Fibroblast of mammary gland (primary cell): ENCODE measurements around the gene CDKN2B-AS1.

ENCODE experiments used
- DNase-seq: peaks from one replicate; pipeline ENCODE4 v3.0.0-alpha.2; 2010; ENCODE audit warnings: low read depth
- H3K4me3 ChIP-seq: 2 replicates; pipeline ENCODE4 v1.5.1; 2011; ENCODE audit warnings: low read depth, mild to moderate bottlenecking, low read length, moderate library complexity; ENCODE audit not compliant: control insufficient read depth
- TF ChIP-seq, protein P1 (sequence below): conservative IDR thresholded peaks from 2 replicates; pipeline ENCODE4 v1.5.1; 2011; ENCODE audit warnings: low read depth, low read length, inconsistent platforms; ENCODE audit not compliant: control insufficient read depth, insufficient read depth

The CDKN2B-AS1 gene

DNA sequence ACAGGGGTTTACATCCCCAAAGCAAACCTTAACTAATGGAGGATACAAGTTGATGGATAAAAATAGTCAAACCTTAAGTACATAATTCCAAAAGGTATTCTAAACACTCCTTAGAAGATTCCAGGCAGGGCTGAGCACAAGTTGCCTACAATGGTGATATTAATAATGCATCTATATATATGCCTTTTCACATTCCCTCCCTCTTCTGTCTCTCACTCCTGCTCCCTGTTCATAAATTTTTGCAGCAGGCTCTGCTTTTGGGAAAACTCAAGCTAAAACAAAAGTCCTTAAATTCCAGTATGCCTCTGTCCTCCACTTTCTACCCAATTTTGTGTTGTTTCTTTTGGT lies 153.9 kb downstream of the CDKN2B-AS1 start:
- TF ChIP-seq, protein P1, sequence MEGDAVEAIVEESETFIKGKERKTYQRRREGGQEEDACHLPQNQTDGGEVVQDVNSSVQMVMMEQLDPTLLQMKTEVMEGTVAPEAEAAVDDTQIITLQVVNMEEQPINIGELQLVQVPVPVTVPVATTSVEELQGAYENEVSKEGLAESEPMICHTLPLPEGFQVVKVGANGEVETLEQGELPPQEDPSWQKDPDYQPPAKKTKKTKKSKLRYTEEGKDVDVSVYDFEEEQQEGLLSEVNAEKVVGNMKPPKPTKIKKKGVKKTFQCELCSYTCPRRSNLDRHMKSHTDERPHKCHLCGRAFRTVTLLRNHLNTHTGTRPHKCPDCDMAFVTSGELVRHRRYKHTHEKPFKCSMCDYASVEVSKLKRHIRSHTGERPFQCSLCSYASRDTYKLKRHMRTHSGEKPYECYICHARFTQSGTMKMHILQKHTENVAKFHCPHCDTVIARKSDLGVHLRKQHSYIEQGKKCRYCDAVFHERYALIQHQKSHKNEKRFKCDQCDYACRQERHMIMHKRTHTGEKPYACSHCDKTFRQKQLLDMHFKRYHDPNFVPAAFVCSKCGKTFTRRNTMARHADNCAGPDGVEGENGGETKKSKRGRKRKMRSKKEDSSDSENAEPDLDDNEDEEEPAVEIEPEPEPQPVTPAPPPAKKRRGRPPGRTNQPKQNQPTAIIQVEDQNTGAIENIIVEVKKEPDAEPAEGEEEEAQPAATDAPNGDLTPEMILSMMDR, result no peak
- no peak for DNase-seq
- H3K4me3 ChIP-seq, result no peak overlapping the region

DNA sequence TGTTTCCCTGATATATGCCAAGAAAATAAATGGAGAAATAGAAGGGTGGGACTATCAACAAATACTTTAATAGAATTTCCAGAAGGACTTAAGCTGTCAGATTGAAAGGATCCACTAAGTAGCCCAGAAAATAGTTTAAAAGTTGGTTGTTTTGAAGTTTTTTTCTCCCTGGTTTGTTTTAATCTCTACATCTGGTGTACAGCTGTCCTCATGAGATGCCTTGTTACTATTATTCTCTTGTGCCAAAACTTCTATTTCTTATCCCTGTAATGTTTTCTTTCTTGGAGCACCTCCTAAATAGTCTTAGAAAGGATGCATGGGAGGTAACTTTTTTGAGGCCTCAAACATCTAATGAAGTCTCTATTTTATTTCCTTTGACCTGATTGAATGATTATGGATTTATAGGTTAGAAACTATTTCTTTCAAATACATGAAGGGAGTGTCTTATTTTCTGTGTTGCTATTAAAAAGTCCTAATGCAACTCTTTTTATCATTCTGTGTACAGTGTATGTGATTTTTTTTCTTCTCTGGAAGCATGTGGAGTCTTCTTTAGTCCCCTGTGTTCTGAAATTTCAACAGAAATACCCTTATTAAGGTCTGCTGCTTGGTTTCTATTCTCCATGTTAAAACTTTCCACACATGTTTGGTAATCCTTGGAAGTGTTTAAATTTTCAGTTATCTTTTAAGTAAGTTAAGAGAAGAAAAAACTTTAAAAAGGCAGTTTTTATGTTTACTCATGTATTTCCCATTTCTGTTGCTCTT lies 154.5 kb downstream of the CDKN2B-AS1 start:
- TF ChIP-seq, protein P1, result no peak
- DNase-seq, result peak; percentile 82
- H3K4me3 ChIP-seq, result no peak overlapping the region

DNA sequence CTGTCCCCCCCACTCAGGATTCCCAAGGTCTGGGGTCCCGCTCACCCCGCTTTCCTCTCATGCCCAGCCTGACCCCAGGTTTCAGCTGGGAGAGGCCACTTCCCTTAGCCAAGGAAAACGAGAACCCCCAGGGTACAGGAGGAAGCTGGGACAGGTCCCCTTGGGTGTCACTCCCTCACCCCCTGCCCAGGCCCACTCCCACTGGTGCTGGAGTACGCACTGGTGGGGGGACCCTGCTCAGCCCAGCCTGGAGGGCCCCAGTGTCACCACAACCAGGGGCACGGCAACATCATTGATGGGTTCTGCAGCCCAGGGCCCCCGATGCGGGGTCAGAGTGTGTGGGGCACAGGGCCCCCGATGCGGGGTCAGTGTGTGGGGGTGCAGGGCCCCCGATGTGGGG lies 159.5 kb downstream of the CDKN2B-AS1 start:
- no peak for DNase-seq
- no peak overlapping the region for H3K4me3 ChIP-seq
- TF ChIP-seq, protein P1, result no peak

DNA sequence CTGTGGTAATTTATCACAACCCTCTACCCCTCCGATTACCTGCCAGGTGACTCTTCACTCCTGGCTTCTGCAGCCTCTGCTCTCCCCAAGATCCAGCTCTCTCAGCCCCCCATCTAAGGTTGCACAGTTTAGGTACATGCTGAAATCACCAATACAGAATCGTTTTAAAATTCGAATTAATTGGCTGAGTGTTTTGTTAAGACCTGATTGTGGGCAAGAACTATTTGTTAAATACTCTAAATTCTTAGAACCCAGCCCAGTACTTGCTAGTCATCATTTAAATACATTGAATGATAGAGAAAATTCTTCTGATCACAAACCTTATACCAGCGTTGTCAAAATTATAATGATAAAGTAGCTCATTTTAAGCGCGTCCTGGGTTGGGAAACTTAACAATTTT lies 162.0 kb downstream of the CDKN2B-AS1 start:
- no peak overlapping the region for H3K4me3 ChIP-seq
- no peak for DNase-seq
- TF ChIP-seq, protein P1, result no peak

DNA sequence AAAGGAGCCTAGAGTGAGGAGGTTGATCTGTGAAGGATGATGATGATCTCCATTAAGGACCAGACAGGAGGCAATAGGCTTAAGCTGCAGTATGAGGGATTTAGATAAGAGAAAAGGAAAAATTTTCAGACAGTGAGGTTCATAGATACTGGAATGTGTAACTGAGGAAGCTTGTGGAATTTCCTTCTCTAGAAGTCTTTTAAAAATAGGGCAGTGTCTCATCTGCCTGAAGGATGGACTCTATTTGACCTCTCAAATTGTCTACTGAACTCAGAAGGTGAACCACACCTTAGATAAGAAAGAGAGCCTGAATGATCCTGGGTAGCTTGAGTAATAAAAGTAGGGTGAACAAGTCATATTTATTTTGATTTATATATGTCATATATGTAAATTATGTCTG lies 162.7 kb downstream of the CDKN2B-AS1 start:
- DNase-seq, result no peak
- TF ChIP-seq, protein P1, result no peak

DNA sequence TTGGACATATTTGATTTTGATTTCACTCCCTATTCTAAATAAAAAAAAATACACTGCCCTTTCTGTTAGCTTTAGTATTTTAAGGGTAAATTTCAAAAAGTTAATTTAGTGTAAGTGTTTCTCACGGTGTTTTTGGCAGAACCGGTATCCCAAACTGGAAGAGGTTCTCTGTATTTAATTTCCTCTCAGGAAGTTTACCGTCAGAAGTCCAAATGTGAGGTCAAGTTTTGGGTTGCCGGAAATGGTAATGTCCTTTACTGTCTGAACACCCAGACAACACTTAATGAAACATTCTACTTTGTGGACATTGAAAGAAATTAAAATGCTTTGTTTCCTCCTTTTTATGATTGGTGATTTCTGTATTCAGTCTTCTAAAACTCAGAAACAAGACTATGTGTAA lies 163.2 kb downstream of the CDKN2B-AS1 start:
- H3K4me3 ChIP-seq, result no peak overlapping the region
- TF ChIP-seq, protein P1, result no peak
- no peak for DNase-seq

More for the DNA sequence above, 162.7 kb downstream of the CDKN2B-AS1 start:
- no peak overlapping the region for H3K4me3 ChIP-seq
